Measurements from ENCODE around the gene ADAMTS8.

DNA sequence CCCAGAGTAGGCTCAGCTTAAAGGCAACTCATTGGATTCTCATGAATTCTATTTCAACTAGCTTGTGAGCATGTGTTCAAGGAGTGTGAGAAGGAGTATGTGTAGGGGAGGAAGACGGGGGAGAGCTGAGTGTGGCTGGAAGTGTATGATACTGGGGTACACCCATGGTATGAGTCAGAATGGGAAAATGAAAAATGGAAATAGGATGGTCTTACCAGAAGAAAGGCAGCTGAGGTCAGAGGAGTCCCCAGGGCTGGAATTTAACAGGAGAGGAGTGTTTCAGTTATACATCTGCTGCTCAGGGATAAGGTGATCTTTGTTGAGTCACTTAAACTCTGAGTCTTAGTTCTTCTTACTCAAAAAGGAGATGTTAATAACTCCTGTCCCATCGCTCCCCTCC, 13.3 kb upstream of the ADAMTS8 start:
- TF ChIP-seq, protein P1, sequence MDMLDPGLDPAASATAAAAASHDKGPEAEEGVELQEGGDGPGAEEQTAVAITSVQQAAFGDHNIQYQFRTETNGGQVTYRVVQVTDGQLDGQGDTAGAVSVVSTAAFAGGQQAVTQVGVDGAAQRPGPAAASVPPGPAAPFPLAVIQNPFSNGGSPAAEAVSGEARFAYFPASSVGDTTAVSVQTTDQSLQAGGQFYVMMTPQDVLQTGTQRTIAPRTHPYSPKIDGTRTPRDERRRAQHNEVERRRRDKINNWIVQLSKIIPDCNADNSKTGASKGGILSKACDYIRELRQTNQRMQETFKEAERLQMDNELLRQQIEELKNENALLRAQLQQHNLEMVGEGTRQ (CRISPR knock-in tag; IDR thresholded peaks at IDR 0.05): no peak
- no peak for TF ChIP-seq KAT2B (IDR thresholded peaks at IDR 0.05; ENCODE audit: low read depth, low read length)
- TF ChIP-seq, protein P2, sequence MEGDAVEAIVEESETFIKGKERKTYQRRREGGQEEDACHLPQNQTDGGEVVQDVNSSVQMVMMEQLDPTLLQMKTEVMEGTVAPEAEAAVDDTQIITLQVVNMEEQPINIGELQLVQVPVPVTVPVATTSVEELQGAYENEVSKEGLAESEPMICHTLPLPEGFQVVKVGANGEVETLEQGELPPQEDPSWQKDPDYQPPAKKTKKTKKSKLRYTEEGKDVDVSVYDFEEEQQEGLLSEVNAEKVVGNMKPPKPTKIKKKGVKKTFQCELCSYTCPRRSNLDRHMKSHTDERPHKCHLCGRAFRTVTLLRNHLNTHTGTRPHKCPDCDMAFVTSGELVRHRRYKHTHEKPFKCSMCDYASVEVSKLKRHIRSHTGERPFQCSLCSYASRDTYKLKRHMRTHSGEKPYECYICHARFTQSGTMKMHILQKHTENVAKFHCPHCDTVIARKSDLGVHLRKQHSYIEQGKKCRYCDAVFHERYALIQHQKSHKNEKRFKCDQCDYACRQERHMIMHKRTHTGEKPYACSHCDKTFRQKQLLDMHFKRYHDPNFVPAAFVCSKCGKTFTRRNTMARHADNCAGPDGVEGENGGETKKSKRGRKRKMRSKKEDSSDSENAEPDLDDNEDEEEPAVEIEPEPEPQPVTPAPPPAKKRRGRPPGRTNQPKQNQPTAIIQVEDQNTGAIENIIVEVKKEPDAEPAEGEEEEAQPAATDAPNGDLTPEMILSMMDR (IDR thresholded peaks at IDR 0.05 in 2 of 3, conservative IDR thresholded peaks at IDR 0.05 in 1 of 3; ENCODE audit: insufficient read depth in 2 of 3, low read depth in 1 of 3, low read length in 3 of 3): no peak
- TF ChIP-seq RAD21 (CRISPR knock-in tag; conservative IDR thresholded peaks at IDR 0.05 in 1 of 2, IDR thresholded peaks at IDR 0.05 in 1 of 2): no peak
- no peak for TF ChIP-seq NFE2L1 (tag; IDR thresholded peaks at IDR 0.05; ENCODE audit: borderline replicate concordance, low read depth)
- no peak for TF ChIP-seq ETS2 (tag; IDR thresholded peaks at IDR 0.05; ENCODE audit: borderline replicate concordance, poor library complexity, severe bottlenecking)
- TF ChIP-seq, protein P3, sequence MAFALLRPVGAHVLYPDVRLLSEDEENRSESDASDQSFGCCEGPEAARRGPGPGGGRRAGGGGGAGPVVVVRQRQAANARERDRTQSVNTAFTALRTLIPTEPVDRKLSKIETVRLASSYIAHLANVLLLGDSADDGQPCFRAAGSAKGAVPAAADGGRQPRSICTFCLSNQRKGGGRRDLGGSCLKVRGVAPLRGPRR (CRISPR knock-in tag; IDR thresholded peaks at IDR 0.05): no peak
- TF ChIP-seq, protein P4, sequence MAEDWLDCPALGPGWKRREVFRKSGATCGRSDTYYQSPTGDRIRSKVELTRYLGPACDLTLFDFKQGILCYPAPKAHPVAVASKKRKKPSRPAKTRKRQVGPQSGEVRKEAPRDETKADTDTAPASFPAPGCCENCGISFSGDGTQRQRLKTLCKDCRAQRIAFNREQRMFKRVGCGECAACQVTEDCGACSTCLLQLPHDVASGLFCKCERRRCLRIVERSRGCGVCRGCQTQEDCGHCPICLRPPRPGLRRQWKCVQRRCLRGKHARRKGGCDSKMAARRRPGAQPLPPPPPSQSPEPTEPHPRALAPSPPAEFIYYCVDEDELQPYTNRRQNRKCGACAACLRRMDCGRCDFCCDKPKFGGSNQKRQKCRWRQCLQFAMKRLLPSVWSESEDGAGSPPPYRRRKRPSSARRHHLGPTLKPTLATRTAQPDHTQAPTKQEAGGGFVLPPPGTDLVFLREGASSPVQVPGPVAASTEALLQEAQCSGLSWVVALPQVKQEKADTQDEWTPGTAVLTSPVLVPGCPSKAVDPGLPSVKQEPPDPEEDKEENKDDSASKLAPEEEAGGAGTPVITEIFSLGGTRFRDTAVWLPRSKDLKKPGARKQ (CRISPR knock-in tag; IDR thresholded peaks at IDR 0.05): no peak
- no peak for TF ChIP-seq EZH2 (IDR thresholded peaks at IDR 0.05; ENCODE audit: borderline replicate concordance, low read depth, low read length)
- TF ChIP-seq CEBPB (tag; IDR thresholded peaks at IDR 0.05): no peak
